ENCODE results near the gene NCOA7. TPM values are rescaled to one million over a fixed set of nuclear protein-coding genes. Genes with fewer than 3 reads are reported as not detected.

Gene NCOA7
- total and polyA plus RNA-seq, 2 of the 8 experiments (the other 6 are each of a cell fraction or from before 2014, with no cell fraction given), result 2.6 to 10.7 TPM

- DNase-seq (ENCODE audit: low read depth in 1 of 2, low spot score in 2 of 2), result no peak
- Histone ChIP-seq H3K27ac (ENCODE audit: low read depth, low read length) (no peak overlapping the region), H2AK5ac (ENCODE audit: low read depth, low read length) (no peak overlapping the region), H2BK15ac (ENCODE audit: low read length) (no peak overlapping the region), H4K91ac (replicated peaks; ENCODE audit: insufficient read length, low read length) (no peak overlapping the region), H3K79me2 (ENCODE audit: control insufficient read depth in 1 of 2, insufficient read depth in 2 of 2, low read length in 2 of 2) (no peaks in the 10 kb centered on the region), H2AFZ (ENCODE audit: low read length) (no peak overlapping the region), H3K56ac (replicated peaks; ENCODE audit: insufficient read length, low read depth, low read length) (no peak overlapping the region), H3K18ac (ENCODE audit: extremely low read depth, low read length) (no peak overlapping the region), H2BK120ac (replicated peaks; ENCODE audit: low read depth, low read length) (no peak overlapping the region), H4K5ac (ENCODE audit: insufficient read length, low read depth, low read length) (no peak overlapping the region), H3K14ac (ENCODE audit: insufficient read length) (no peak overlapping the region), H3K4me1 (replicated peaks in 1 of 4; ENCODE audit: control insufficient read depth in 3 of 4, insufficient read depth in 4 of 4, low read length in 3 of 4) (no peaks in the 10 kb centered on the region; a peak in 1 of 7 replicates), H3K79me1 (ENCODE audit: low read depth, low read length) (no peaks in the 10 kb centered on the region), H3K9me3 (ENCODE audit: insufficient read depth in 2 of 2, low read depth in 1 of 2, low read length in 1 of 2) (peaks cover 0 to 9% of the 10 kb centered on the region in 2 experiments; a peak in 1 of 4 replicates), H3K4me3 (ENCODE audit: extremely low read depth in 1 of 4, insufficient read depth in 2 of 4, low read depth in 3 of 4, low read length in 4 of 4) (no peak overlapping the region), H4K20me1 (replicated peaks in 1 of 2; ENCODE audit: control insufficient read depth in 1 of 2, insufficient read depth in 2 of 2, low read length in 2 of 2) (no peaks in the 10 kb centered on the region), H3K9ac (replicated peaks in 1 of 4; ENCODE audit: extremely low read depth in 1 of 4, low read depth in 3 of 4, low read length in 3 of 4) (no peak overlapping the region), H2BK5ac (ENCODE audit: low read depth, low read length) (no peak overlapping the region), H4K8ac (ENCODE audit: extremely low read depth, insufficient read depth, low read length) (no peak overlapping the region), H3K4me2 (ENCODE audit: insufficient read depth in 1 of 2, low read depth in 2 of 2, low read length in 2 of 2) (no peak overlapping the region), H3K23me2 (ENCODE audit: low read depth, low read length) (no peaks in the 10 kb centered on the region), H3K23ac (ENCODE audit: insufficient read length) (no peak overlapping the region), H3K4ac (replicated peaks; ENCODE audit: insufficient read length, low read depth, low read length) (no peak overlapping the region), H2BK12ac (ENCODE audit: low read depth, low read length) (no peak overlapping the region), H3K27me3 (replicated peaks in 1 of 4; ENCODE audit: control insufficient read depth in 3 of 4, extremely low read depth in 1 of 4, insufficient read depth in 3 of 4, low read length in 3 of 4) (no peaks in the 10 kb centered on the region), H2BK20ac (ENCODE audit: low read length) (no peak overlapping the region), H3K36me3 (ENCODE audit: control insufficient read depth in 2 of 4, insufficient read depth in 4 of 4, low read length in 3 of 4) (no peaks in the 10 kb centered on the region)
- CTCF ChIA-PET (ENCODE audit: partially characterized antibody), result interaction anchor here (0.8 to 2.6 kb wide), 3 partner anchors 10 to 458 kb away, joined by 3 to 9 read pairs (median 4); no protein-coding TSS in a partner anchor
- WGBS, 2 experiments (ENCODE audit: extremely low coverage in 1 of 2, insufficient coverage in 1 of 2, insufficient read length in 1 of 2, insufficient replicate concordance in 2 of 2, low coverage in 1 of 2, low lambda C conversion rate in 2 of 2, missing lambda C conversion rate in 1 of 2), result 92% methylated on average over 4 of the region's 4 CpGs; no CpG with 5 or more reads in 1 of the 2 experiments
- FAIRE-seq, result no peak
- POLR2A ChIA-PET (ENCODE audit: partially characterized antibody), result no interaction called here
- TF ChIP-seq NRF1 (IDR thresholded peaks at IDR 0.05; ENCODE audit: low read depth, low read length) (no peak), SIN3A (conservative IDR thresholded peaks at IDR 0.05 in 1 of 2, IDR thresholded peaks at IDR 0.05 in 1 of 2; ENCODE audit: low read depth in 1 of 2, low read length in 2 of 2) (no peak), SRF (IDR thresholded peaks at IDR 0.05; ENCODE audit: low read depth, low read length) (no peak), RFX5 (IDR thresholded peaks at IDR 0.05; ENCODE audit: borderline replicate concordance, low read depth, low read length) (no peak), RBBP5 (IDR thresholded peaks at IDR 0.05; ENCODE audit: borderline replicate concordance, low read depth, low read length) (no peak), GABPA (IDR thresholded peaks at IDR 0.05; ENCODE audit: borderline replicate concordance, insufficient read depth, low read length) (no peak), E2F6 (IDR thresholded peaks at IDR 0.05) (no peak), MAX (IDR thresholded peaks at IDR 0.05) (no peak), ASH2L (IDR thresholded peaks at IDR 0.05; ENCODE audit: low read length) (no peak), CBX8 (IDR thresholded peaks at IDR 0.05; ENCODE audit: borderline replicate concordance, low read depth, low read length) (no peak)
Observed at GRCh38 chr6:125773387-125774341, 17.1 kb upstream of the NCOA7 start.
